ENCODE data around the gene FKBP4.

Gene FKBP4

DNA sequence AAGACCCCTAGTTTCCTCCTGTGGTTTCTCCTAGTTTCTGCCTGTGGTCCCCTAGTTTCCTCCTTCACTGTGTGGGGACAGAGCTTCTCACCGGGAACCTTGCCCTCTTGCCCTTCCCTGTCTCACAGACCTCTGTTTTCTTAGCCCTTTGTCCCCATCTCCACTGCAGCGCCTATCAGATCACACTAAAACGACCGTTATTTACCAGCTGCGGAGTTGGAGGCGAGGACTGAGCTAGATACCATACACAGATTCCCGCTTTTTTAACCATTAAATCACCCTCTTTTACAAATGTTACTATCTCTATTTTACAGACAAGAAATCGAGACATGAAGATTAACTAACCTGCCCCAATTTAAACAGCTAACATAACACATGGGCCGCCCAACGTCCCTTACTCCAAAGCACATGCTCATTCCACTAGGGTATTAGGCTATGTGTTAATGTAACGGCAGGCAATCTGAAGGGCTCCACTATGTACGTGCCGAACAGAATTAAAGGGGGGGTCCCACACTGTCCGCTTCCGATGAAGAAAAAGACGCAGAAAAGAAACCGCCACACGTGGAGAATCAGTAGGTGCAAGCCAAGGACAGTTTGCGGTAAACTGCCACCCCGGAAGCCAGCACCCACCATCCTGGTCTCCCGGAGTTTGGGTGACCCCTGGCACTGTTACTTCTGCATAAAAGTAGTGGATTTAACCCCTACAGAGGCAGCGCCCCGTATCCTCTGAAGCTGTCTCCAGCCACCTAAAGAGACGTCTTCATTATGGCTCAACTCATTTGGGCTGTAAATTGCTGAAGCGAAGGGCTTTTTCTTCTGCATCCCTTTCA, 1.9 kb upstream of the FKBP4 start:
- Histone ChIP-seq H3K4me2 (ENCODE audit: low read depth, low read length, poor library complexity, severe bottlenecking) (no peak overlapping the region), H3F3A (ENCODE audit: insufficient read depth) (0 out of 2 replicates have a peak, but pooled peaks cover 4% of the 10 kb centered on the region), H3K27ac (ENCODE audit: low read depth, low read length) (no peak overlapping the region), H3K9ac (ENCODE audit: low read length) (no peak overlapping the region), H4K20me1 (ENCODE audit: low read depth, low read length) (no peaks in the 10 kb centered on the region; the same call in 1 of the 2 replicates), H3K9me3 (ENCODE audit: insufficient read depth, low read length) (no peaks in the 10 kb centered on the region), H3K36me3 (ENCODE audit: low read length) (no peaks in the 10 kb centered on the region), H3K79me2 (ENCODE audit: insufficient read depth, low read length) (peaks cover 22% of the 10 kb centered on the region), H3K9me2 (replicated peaks; ENCODE audit: insufficient read depth, low read length) (no peaks in the 10 kb centered on the region), H3K27me3 (ENCODE audit: low read length) (no peaks in the 10 kb centered on the region), H2AFZ (ENCODE audit: low read depth, low read length, severe bottlenecking) (no peak overlapping the region), H3K4me3 (ENCODE audit: insufficient read depth, low read length, poor library complexity, severe bottlenecking) (no peak overlapping the region)
- TF ChIP-seq, protein P1, sequence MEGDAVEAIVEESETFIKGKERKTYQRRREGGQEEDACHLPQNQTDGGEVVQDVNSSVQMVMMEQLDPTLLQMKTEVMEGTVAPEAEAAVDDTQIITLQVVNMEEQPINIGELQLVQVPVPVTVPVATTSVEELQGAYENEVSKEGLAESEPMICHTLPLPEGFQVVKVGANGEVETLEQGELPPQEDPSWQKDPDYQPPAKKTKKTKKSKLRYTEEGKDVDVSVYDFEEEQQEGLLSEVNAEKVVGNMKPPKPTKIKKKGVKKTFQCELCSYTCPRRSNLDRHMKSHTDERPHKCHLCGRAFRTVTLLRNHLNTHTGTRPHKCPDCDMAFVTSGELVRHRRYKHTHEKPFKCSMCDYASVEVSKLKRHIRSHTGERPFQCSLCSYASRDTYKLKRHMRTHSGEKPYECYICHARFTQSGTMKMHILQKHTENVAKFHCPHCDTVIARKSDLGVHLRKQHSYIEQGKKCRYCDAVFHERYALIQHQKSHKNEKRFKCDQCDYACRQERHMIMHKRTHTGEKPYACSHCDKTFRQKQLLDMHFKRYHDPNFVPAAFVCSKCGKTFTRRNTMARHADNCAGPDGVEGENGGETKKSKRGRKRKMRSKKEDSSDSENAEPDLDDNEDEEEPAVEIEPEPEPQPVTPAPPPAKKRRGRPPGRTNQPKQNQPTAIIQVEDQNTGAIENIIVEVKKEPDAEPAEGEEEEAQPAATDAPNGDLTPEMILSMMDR (IDR thresholded peaks at IDR 0.05; ENCODE audit: insufficient read depth, low read length, poor library complexity, severe bottlenecking), result no peak
- no peak for TF ChIP-seq EZH2phosphoT487 (conservative IDR thresholded peaks at IDR 0.05; ENCODE audit: low read length)

- Histone ChIP-seq H3K9me2 (replicated peaks; ENCODE audit: insufficient read depth, low read length) (no peaks in the 10 kb centered on the region), H3K9ac (ENCODE audit: low read length) (no peak overlapping the region), H2AFZ (ENCODE audit: low read depth, low read length, severe bottlenecking) (no peak overlapping the region), H3K27me3 (ENCODE audit: low read length) (no peaks in the 10 kb centered on the region), H3F3A (ENCODE audit: insufficient read depth) (0 out of 2 replicates have a peak, but pooled peaks cover 4% of the 10 kb centered on the region), H3K36me3 (ENCODE audit: low read length) (no peaks in the 10 kb centered on the region; the same call in 1 of the 2 replicates), H3K9me3 (ENCODE audit: insufficient read depth, low read length) (no peaks in the 10 kb centered on the region), H3K4me2 (ENCODE audit: low read depth, low read length, poor library complexity, severe bottlenecking) (no peak overlapping the region), H3K4me3 (ENCODE audit: insufficient read depth, low read length, poor library complexity, severe bottlenecking) (no peak overlapping the region), H3K79me2 (ENCODE audit: insufficient read depth, low read length) (peaks cover 24% of the 10 kb centered on the region), H4K20me1 (ENCODE audit: low read depth, low read length) (no peaks in the 10 kb centered on the region; the same call in 1 of the 2 replicates), H3K27ac (ENCODE audit: low read depth, low read length) (no peak overlapping the region)
- TF ChIP-seq, protein P1 (IDR thresholded peaks at IDR 0.05; ENCODE audit: insufficient read depth, low read length, poor library complexity, severe bottlenecking), result no peak
- TF ChIP-seq EZH2phosphoT487 (conservative IDR thresholded peaks at IDR 0.05; ENCODE audit: low read length), result no peak
These were observed 1.2 kb upstream of the FKBP4 start for GRCh38 chr12:2793561-2793960.

DNA sequence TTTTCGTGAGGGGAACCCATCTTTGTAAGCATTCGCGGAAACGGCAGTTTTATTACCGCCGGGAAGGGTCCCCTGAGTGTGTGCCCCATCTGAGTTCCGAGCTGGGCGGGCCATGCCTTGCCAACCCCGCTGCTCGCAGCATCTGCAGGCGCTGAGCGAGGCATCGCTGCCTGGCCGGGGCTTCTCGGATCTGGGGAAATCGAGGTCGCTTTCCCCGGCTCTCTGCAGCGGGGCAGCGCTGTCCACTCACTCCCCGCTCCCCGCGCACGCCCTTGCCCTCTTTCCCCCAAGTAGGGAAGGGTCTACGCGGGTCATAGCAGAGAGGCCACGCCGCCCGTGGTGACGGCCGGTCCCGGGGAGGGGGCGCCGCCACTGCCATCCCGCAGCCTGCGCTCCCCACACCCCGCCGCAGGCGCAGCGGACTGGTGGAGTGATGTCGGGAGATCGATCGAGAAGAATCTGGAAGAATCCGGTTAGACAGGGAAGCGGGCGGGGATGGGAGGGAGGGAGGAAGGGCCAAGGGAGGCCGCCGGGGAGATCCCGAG, 507 bp upstream of the FKBP4 start:
- Histone ChIP-seq H2AFZ (ENCODE audit: low read depth, low read length, severe bottlenecking) (peak overlapping the region; percentile 53), H3K9me3 (ENCODE audit: insufficient read depth, low read length) (no peaks in the 10 kb centered on the region), H3K9ac (ENCODE audit: low read length) (peak overlapping the region; percentile 79), H4K20me1 (ENCODE audit: low read depth, low read length) (no peaks in the 10 kb centered on the region; the same call in 1 of the 2 replicates), H3K9me2 (replicated peaks; ENCODE audit: insufficient read depth, low read length) (no peaks in the 10 kb centered on the region), H3K27me3 (ENCODE audit: low read length) (no peaks in the 10 kb centered on the region), H3K36me3 (ENCODE audit: low read length) (peaks cover under 1% of the 10 kb centered on the region; the same call in 1 of the 2 replicates), H3K79me2 (ENCODE audit: insufficient read depth, low read length) (peaks cover 24% of the 10 kb centered on the region), H3F3A (ENCODE audit: insufficient read depth) (0 out of 2 replicates have a peak, but pooled peaks cover 4% of the 10 kb centered on the region), H3K4me2 (ENCODE audit: low read depth, low read length, poor library complexity, severe bottlenecking) (peak overlapping the region; percentile 62), H3K4me3 (ENCODE audit: insufficient read depth, low read length, poor library complexity, severe bottlenecking) (peak overlapping the region; percentile 66), H3K27ac (ENCODE audit: low read depth, low read length) (no peak overlapping the region)
- TF ChIP-seq, protein P1 (IDR thresholded peaks at IDR 0.05; ENCODE audit: insufficient read depth, low read length, poor library complexity, severe bottlenecking), result no peak
- TF ChIP-seq EZH2phosphoT487 (conservative IDR thresholded peaks at IDR 0.05; ENCODE audit: low read length), result no peak
